ENCODE measurements around the gene ADGRD2. TPM values are rescaled to one million over a fixed set of nuclear protein-coding genes. Genes with fewer than 3 reads are reported as not detected.
A peak's percentile ranks its signal among the peaks of the same experiment; 100 is the strongest.

Gene ADGRD2
- total and polyA plus RNA-seq, 4 donors, result not detected

DNA sequence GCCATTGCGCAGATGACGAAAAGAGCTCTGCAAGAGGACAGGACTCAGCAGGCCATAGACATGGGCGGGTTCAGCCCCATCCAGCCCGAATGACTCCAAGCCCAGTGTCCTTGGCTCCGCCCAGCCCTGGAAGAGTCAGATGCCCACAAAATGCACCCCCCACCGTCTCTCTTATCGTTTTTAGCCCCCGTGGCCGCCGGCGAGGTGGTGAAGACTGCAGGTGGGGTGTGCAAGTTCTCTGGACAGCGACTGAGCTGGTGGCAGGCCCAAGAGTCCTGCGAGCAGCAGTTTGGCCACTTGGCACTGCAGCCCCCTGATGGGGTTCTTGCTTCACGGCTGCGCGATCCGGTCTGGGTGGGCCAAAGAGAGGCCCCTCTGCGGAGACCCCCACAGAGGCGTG is 2.1 kb downstream of the ADGRD2 start:
- H3K27ac ChIP-seq (ENCODE audit: low read depth in 1 of 2, low read length in 2 of 2), result no peak overlapping the region
- TF ChIP-seq HNF4G (IDR thresholded peaks at IDR 0.05), result no peak
- TF ChIP-seq, protein P1, sequence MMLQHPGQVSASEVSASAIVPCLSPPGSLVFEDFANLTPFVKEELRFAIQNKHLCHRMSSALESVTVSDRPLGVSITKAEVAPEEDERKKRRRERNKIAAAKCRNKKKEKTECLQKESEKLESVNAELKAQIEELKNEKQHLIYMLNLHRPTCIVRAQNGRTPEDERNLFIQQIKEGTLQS (IDR thresholded peaks at IDR 0.05), result no peak
- TF ChIP-seq, protein P2, sequence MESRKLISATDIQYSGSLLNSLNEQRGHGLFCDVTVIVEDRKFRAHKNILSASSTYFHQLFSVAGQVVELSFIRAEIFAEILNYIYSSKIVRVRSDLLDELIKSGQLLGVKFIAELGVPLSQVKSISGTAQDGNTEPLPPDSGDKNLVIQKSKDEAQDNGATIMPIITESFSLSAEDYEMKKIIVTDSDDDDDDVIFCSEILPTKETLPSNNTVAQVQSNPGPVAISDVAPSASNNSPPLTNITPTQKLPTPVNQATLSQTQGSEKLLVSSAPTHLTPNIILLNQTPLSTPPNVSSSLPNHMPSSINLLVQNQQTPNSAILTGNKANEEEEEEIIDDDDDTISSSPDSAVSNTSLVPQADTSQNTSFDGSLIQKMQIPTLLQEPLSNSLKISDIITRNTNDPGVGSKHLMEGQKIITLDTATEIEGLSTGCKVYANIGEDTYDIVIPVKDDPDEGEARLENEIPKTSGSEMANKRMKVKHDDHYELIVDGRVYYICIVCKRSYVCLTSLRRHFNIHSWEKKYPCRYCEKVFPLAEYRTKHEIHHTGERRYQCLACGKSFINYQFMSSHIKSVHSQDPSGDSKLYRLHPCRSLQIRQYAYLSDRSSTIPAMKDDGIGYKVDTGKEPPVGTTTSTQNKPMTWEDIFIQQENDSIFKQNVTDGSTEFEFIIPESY (IDR thresholded peaks at IDR 0.05), result no peak
- no peak for TF ChIP-seq SP1 (IDR thresholded peaks at IDR 0.05)
- TF ChIP-seq HNF4A (conservative IDR thresholded peaks at IDR 0.05), result no peak
- TF ChIP-seq YY1 (IDR thresholded peaks at IDR 0.05), result no peak
- TF ChIP-seq, protein P3, sequence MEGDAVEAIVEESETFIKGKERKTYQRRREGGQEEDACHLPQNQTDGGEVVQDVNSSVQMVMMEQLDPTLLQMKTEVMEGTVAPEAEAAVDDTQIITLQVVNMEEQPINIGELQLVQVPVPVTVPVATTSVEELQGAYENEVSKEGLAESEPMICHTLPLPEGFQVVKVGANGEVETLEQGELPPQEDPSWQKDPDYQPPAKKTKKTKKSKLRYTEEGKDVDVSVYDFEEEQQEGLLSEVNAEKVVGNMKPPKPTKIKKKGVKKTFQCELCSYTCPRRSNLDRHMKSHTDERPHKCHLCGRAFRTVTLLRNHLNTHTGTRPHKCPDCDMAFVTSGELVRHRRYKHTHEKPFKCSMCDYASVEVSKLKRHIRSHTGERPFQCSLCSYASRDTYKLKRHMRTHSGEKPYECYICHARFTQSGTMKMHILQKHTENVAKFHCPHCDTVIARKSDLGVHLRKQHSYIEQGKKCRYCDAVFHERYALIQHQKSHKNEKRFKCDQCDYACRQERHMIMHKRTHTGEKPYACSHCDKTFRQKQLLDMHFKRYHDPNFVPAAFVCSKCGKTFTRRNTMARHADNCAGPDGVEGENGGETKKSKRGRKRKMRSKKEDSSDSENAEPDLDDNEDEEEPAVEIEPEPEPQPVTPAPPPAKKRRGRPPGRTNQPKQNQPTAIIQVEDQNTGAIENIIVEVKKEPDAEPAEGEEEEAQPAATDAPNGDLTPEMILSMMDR (IDR thresholded peaks at IDR 0.05; ENCODE audit: low read depth, low read length, missing input control), result no peak
- peaks cover 3 to 8% (median 5%) of the 10 kb centered on the region in 4 donors for H3K4me1 ChIP-seq (ENCODE audit: control insufficient read depth in 4 of 4, insufficient read depth in 4 of 4, low read length in 3 of 4)
- H3K4me3 ChIP-seq (ENCODE audit: low read depth in 1 of 3, low read length in 3 of 3), result no peak overlapping the region
- WGBS, result 75% methylated on average over 19 of the region's 19 CpGs
- no peaks in the 10 kb centered on the region for H3K9me3 ChIP-seq (ENCODE audit: control insufficient read depth in 4 of 4, low read length in 3 of 4)
- no peak for DNase-seq (ENCODE audit: low spot score)
- no peak overlapping the region for H3K9ac ChIP-seq (ENCODE audit: low read depth in 1 of 2, low read length in 2 of 2)
- peaks cover 2 to 11% (median 8%) of the 10 kb centered on the region in 4 donors for H3K27me3 ChIP-seq (ENCODE audit: control insufficient read depth in 4 of 4, insufficient read depth in 4 of 4, low read length in 3 of 4)
- H3K36me3 ChIP-seq (ENCODE audit: control insufficient read depth in 4 of 4, insufficient read depth in 3 of 4, low read depth in 1 of 4, low read length in 3 of 4), result no peaks in the 10 kb centered on the region

DNA sequence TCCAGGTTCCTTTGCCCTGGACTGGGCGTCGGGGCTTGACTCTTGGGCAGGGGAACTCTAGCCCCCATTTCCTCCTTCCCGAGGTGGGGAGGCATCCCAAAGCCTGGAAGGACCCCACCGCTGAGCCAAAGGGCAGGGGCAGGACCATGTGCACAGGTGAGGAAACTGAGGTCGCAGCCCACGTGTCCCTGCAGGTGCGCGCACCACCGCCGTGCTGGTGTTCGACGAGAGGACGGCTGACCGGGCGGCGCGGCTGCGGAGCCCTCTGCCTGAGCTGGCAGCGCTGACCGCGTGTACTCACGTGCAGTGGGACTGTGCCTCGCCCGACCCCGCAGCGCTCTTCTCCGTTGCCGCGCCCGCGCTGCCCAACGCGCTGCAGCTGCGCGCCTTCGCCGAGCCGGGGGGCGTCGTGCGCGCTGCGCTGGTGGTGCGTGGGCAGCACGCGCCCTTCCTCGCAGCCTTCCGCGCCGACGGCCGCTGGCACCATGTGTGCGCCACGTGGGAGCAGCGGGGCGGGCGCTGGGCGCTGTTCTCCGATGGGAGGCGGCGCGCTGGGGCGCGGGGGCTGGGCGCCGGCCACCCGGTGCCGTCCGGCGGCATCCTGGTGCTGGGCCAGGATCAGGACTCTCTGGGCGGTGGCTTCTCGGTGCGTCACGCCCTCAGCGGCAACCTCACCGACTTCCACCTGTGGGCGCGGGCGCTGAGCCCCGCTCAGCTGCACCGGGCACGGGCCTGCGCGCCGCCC is 2.8 kb downstream of the ADGRD2 start:
- peaks cover 3 to 8% (median 5%) of the 10 kb centered on the region in 4 donors for H3K4me1 ChIP-seq (ENCODE audit: control insufficient read depth in 4 of 4, insufficient read depth in 4 of 4, low read length in 3 of 4)
- H3K9ac ChIP-seq (ENCODE audit: low read depth in 1 of 2, low read length in 2 of 2), result no peak overlapping the region
- no peak overlapping the region for H3K27ac ChIP-seq (ENCODE audit: low read depth in 1 of 2, low read length in 2 of 2)
- no peaks in the 10 kb centered on the region for H3K36me3 ChIP-seq (ENCODE audit: control insufficient read depth in 4 of 4, insufficient read depth in 3 of 4, low read depth in 1 of 4, low read length in 3 of 4)
- TF ChIP-seq, protein P2 (IDR thresholded peaks at IDR 0.05), result no peak
- TF ChIP-seq, protein P3 (IDR thresholded peaks at IDR 0.05; ENCODE audit: low read depth, low read length, missing input control), result no peak
- TF ChIP-seq, protein P1 (IDR thresholded peaks at IDR 0.05), result no peak
- TF ChIP-seq SP1 (IDR thresholded peaks at IDR 0.05) (no peak), HNF4G (IDR thresholded peaks at IDR 0.05) (no peak), RXRA (IDR thresholded peaks at IDR 0.05) (no peak)
- TF ChIP-seq, protein P4, sequence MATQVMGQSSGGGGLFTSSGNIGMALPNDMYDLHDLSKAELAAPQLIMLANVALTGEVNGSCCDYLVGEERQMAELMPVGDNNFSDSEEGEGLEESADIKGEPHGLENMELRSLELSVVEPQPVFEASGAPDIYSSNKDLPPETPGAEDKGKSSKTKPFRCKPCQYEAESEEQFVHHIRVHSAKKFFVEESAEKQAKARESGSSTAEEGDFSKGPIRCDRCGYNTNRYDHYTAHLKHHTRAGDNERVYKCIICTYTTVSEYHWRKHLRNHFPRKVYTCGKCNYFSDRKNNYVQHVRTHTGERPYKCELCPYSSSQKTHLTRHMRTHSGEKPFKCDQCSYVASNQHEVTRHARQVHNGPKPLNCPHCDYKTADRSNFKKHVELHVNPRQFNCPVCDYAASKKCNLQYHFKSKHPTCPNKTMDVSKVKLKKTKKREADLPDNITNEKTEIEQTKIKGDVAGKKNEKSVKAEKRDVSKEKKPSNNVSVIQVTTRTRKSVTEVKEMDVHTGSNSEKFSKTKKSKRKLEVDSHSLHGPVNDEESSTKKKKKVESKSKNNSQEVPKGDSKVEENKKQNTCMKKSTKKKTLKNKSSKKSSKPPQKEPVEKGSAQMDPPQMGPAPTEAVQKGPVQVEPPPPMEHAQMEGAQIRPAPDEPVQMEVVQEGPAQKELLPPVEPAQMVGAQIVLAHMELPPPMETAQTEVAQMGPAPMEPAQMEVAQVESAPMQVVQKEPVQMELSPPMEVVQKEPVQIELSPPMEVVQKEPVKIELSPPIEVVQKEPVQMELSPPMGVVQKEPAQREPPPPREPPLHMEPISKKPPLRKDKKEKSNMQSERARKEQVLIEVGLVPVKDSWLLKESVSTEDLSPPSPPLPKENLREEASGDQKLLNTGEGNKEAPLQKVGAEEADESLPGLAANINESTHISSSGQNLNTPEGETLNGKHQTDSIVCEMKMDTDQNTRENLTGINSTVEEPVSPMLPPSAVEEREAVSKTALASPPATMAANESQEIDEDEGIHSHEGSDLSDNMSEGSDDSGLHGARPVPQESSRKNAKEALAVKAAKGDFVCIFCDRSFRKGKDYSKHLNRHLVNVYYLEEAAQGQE (IDR thresholded peaks at IDR 0.05), result no peak
- no peak for DNase-seq (ENCODE audit: low spot score)
- H3K4me3 ChIP-seq (ENCODE audit: low read depth in 1 of 3, low read length in 3 of 3), result peak overlapping the region in 1 of 3 donors; percentile 20
- 31% methylated on average over 85 of the region's 85 CpGs for WGBS
- H3K27me3 ChIP-seq (ENCODE audit: control insufficient read depth in 4 of 4, insufficient read depth in 4 of 4, low read length in 3 of 4), result peaks cover 2 to 11% (median 8%) of the 10 kb centered on the region in 4 donors
- H3K9me3 ChIP-seq (ENCODE audit: control insufficient read depth in 4 of 4, low read length in 3 of 4), result no peaks in the 10 kb centered on the region
